MM.1S (cell line): ENCODE results near the gene LINGO1.

Experiments used
- DNase-seq: peaks from one replicate; pipeline ENCODE4 v3.0.0-alpha.2; 2015
- H2AFZ ChIP-seq: fragments of 300-600 bp; sonication (generic); 2 replicates; pipeline ENCODE4 v1.6.0; 2016; ENCODE audit warnings: antibody characterized with exemption, low read length
- H3F3A ChIP-seq: fragments of 300-600 bp; sonication (generic); 2 replicates; pipeline ENCODE4 v1.6.1; 2016; ENCODE audit warnings: mild to moderate bottlenecking, antibody characterized with exemption, low read length, moderate library complexity, mixed read lengths; ENCODE audit not compliant: insufficient read depth
- H3K27ac ChIP-seq: fragments of 300-600 bp; sonication (generic); 2 replicates; pipeline ENCODE4 v1.5.1; 2016; ENCODE audit warnings: mild to moderate bottlenecking, low read length
- H3K27me3 ChIP-seq: fragments of 300-600 bp; sonication (generic); replicated peaks from 2 replicates; pipeline ENCODE4 v1.6.0; 2016; ENCODE audit warnings: low read length; ENCODE audit not compliant: insufficient read depth
- H3K36me3 ChIP-seq: fragments of 300-600 bp; sonication (generic); replicated peaks from 2 replicates; pipeline ENCODE4 v1.6.1; 2016; ENCODE audit warnings: mild to moderate bottlenecking, low read length, mixed read lengths; ENCODE audit not compliant: insufficient read depth
- H3K4me1 ChIP-seq: fragments of 300-600 bp; sonication (generic); 2 replicates; pipeline ENCODE4 v1.6.1; 2016; ENCODE audit warnings: low read length, mixed read lengths
- H3K4me2 ChIP-seq: fragments of 300-600 bp; sonication (generic); 2 replicates; pipeline ENCODE4 v1.6.0; 2016; ENCODE audit warnings: low read depth, low read length
- H3K4me3 ChIP-seq: fragments of 300-600 bp; sonication (generic); 2 replicates; pipeline ENCODE4 v1.5.1; 2016; ENCODE audit warnings: low read length, mixed read lengths
- H3K79me2 ChIP-seq: fragments of 300-600 bp; sonication (generic); 2 replicates; pipeline ENCODE4 v1.6.1; 2016; ENCODE audit warnings: mixed run types, low read length, mixed read lengths
- H3K9ac ChIP-seq: fragments of 300-600 bp; sonication (generic); 2 replicates; pipeline ENCODE4 v1.6.1; 2016; ENCODE audit warnings: low read length, mixed read lengths
- H3K9me2 ChIP-seq: fragments of 300-600 bp; sonication (generic); replicated peaks from 2 replicates; pipeline ENCODE4 v1.6.1; 2016; ENCODE audit warnings: mild to moderate bottlenecking, low read length, mixed read lengths; ENCODE audit not compliant: insufficient read depth
- H3K9me3 ChIP-seq: fragments of 300-600 bp; sonication (generic); replicated peaks from 2 replicates; pipeline ENCODE4 v1.6.1; 2016; ENCODE audit warnings: mild to moderate bottlenecking, low read length, mixed read lengths; ENCODE audit not compliant: insufficient read depth
- H4K20me1 ChIP-seq: fragments of 300-600 bp; sonication (generic); 2 replicates; pipeline ENCODE4 v1.6.1; 2016; ENCODE audit warnings: mild to moderate bottlenecking, low read length, moderate library complexity, mixed read lengths; ENCODE audit not compliant: insufficient read depth
- CTCF ChIP-seq: fragments of 300-600 bp; sonication (generic); IDR thresholded peaks from 2 replicates; pipeline ENCODE4 v1.5.1; 2016; ENCODE audit warnings: antibody characterized with exemption, low read length, mixed read lengths
- EZH2 ChIP-seq: fragments of 300-600 bp; sonication (generic); optimal IDR thresholded peaks from 2 replicates; pipeline ENCODE3; 2017; ENCODE audit warnings: low read depth, mild to moderate bottlenecking, antibody characterized with exemption, low read length, mixed read lengths
- EZH2phosphoT487 ChIP-seq: fragments of 300-600 bp; sonication (generic); IDR thresholded peaks from 2 replicates; pipeline ENCODE4 v1.6.1; 2018; ENCODE audit warnings: antibody characterized with exemption, low read length

Gene LINGO1

GRCh38 chr15:77633913-77634265 lies 1.2 kb upstream of the LINGO1 start:
- TF ChIP-seq EZH2 = no peak
- Histone ChIP-seq H3K4me2 (peak overlapping the region; percentile 99), H3K9ac (no peak overlapping the region), H3K4me3 (peak overlapping the region; percentile 64; the same call in 1 of the 2 replicates), H3K27ac (no peak overlapping the region), H3K9me3 (no peaks in the 10 kb centered on the region), H2AFZ (peak overlapping the region; percentile 72), H3K9me2 (no peaks in the 10 kb centered on the region), H3K27me3 (peaks cover 79% of the 10 kb centered on the region), H4K20me1 (no peaks in the 10 kb centered on the region), H3K36me3 (no peaks in the 10 kb centered on the region), H3K4me1 (no peaks in the 10 kb centered on the region), H3K79me2 (no peaks in the 10 kb centered on the region), H3F3A (no peaks in the 10 kb centered on the region)
- no peak for DNase-seq

GRCh38 chr15:77633134-77633912 lies 611 bp upstream of the LINGO1 start:
- Histone ChIP-seq H3K9me2 (no peaks in the 10 kb centered on the region), H2AFZ (peak overlapping the region; percentile 72), H3K36me3 (no peaks in the 10 kb centered on the region), H3K27ac (no peak overlapping the region), H3F3A (no peaks in the 10 kb centered on the region), H3K4me1 (no peaks in the 10 kb centered on the region), H3K27me3 (peaks cover 79% of the 10 kb centered on the region), H3K9me3 (no peaks in the 10 kb centered on the region), H3K4me3 (peak overlapping the region; percentile 64), H3K9ac (no peak overlapping the region), H4K20me1 (no peaks in the 10 kb centered on the region), H3K4me2 (peak overlapping the region; percentile 99), H3K79me2 (no peaks in the 10 kb centered on the region)
- DNase-seq = peak; percentile 72
- TF ChIP-seq EZH2 (peak; percentile 94), EZH2phosphoT487 (no peak), CTCF (peak; percentile 100)

- H3K79me2 ChIP-seq = no peaks in the 10 kb centered on the region
- no peak overlapping the region for H2AFZ ChIP-seq
- no peaks in the 10 kb centered on the region for H3K36me3 ChIP-seq
- no peak for DNase-seq
- H3K9me3 ChIP-seq = no peaks in the 10 kb centered on the region
- H3K4me3 ChIP-seq = no peak overlapping the region
- no peak overlapping the region for H3K27ac ChIP-seq
- H3K4me1 ChIP-seq = no peaks in the 10 kb centered on the region
- H3K4me2 ChIP-seq = no peak overlapping the region
- no peaks in the 10 kb centered on the region for H3K9me2 ChIP-seq
- no peaks in the 10 kb centered on the region for H3F3A ChIP-seq
- H4K20me1 ChIP-seq = no peaks in the 10 kb centered on the region
- peak; percentile 48; the same call in 1 of the 2 replicates for TF ChIP-seq EZH2phosphoT487
- no peak for TF ChIP-seq CTCF
- no peak for TF ChIP-seq EZH2
- peaks cover 73% of the 10 kb centered on the region for H3K27me3 ChIP-seq
- H3K9ac ChIP-seq = no peak overlapping the region
Observed at GRCh38 chr15:77631745-77632533, 773 bp downstream of the LINGO1 start.
